DMS153 (cell line): Measurements from ENCODE around the gene SFT2D3.

Source experiments
- DNase-seq: peaks from one replicate; lab custom pipeline; 2025; lab: John Stamatoyannopoulos, UW

The SFT2D3 gene

GRCh38 chr2:127664065-127664894, 37.0 kb upstream of the SFT2D3 start:
- no peak for DNase-seq

GRCh38 chr2:127664895-127665225, 36.4 kb upstream of the SFT2D3 start:
- no peak for DNase-seq

DNA sequence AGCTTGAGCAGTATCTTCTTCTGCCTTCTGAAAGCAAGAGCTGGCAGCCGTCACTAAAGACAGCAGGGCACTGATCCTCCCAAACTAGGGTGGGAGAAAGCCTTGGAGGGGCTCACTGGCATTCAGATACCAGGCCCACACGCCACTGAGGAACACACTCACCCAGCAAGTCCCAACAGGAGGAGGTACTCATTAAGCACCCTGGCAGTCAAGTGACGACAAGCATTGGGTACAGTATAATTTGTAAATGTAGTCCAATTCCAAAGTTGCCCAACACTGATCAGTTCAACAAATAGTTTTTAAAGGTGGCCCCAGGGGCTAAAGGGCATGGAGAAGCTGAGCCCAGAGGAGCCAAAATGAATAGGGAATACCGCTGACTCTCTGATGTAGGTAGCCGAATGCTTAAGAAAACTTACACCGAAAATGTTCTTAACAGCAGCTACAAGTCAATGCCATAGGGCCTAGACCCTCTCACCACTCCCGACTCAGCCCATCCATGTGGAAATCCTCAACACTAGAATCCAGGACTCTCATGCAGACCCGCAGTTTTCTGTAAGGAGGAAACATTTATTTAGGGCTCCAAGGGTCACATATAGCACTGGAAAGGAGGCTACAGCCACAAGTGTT, 35.9 kb upstream of the SFT2D3 start:
- no peak for DNase-seq

DNA sequence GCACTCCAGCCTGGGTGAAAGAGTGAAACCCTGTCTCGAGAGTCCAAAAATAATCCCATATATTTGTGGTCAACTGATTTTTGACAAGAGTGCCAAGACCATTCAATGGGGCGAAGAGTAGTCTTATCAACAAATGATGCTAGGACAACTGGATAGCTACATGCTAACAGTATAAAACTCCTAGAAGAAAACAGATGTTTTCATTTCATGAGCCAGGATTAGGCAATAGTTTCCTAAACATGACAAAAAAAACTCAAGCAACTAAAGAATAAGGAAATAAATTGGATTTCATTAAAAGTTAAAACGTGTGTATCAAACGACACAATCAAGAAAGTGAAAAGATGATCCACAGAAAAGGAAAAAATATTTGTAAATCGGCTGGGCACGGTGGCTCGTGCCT, 32.2 kb upstream of the SFT2D3 start:
- no peak for DNase-seq

DNA sequence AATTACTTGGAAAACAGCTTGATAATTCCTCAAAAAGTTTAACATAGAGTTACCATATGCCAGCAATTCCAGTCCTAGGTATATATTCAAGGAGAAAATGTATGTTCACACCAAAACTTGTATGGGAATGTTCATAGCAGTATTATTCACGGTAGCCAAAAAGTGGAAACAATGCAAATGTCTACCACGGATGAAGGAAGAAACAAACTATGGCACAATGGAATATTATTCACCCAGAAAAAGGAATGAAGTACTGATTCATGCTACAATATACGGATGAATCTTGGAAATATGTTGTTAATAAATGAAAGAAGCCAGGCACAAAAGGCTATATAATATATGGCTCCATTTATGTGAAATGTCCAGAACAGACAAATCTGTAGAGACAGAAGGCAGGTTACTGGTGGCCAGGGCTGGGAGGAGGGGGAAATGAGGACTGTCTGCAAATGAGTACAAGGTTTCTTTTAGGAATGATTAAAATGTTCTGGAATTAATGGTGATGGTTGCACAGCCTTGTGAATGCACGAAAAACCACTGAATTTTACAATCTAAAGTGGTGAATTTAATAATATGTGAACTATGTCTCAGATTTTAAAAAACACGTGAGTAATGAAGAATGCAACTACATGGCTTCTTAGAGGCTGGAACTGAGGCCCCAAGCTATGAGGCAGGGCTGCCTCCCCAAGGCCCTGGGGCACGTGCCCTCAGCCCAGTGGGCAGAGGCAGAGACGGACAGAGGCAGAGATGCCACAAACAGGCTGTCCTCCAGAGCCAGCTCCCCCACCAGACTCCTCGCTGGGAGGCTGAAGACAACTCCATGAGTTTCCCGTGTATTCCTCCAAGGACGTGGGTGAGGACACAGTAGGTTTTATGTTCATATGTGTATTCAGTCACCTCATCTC, 31.0 kb upstream of the SFT2D3 start:
- no peak for DNase-seq

- no peak for DNase-seq
Measured at GRCh38 chr2:127670957-127671290, 30.4 kb upstream of the SFT2D3 start.

- DNase-seq: no peak
Measured at GRCh38 chr2:127671557-127672302, 29.6 kb upstream of the SFT2D3 start.

GRCh38 chr2:127672341-127673224, 28.7 kb upstream of the SFT2D3 start:
- DNase-seq: no peak

DNA sequence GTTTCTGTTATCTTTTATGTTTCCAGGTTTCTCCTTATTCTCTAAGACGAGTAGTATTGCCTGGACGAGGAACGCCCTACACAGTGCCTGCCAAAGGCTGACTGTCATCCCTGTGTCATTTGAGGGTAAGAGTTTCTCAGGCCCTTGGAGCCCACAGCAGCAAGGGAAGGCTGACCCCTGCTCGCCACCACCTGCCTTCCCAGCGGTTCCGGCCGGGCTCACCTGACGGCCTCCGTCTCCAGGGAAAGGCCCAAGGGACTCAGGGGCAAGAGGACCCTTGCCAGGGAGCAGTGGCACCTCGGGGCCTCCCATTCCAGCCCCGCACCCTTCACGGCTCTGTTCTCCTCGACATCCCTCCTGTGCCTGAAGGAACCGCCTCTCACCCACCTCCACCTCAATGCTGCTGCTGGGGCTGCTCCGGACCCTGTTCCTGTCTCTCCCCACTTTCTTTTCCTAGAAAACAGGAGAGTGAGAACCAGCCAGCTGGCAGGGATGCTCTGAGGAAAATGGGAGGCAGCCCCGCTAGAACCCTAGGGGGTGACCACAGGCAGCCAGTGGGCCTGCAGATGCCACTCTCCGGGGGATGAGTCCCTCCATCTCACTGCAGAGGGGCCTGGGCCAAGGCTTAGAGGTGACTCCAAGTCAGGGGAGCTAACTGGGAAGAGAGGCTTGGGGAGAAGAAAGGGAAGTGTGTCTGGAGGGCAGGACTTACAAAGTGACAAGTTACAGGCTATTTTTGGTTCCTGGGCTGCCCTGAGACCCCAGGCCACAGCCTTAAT, 27.8 kb upstream of the SFT2D3 start:
- no peak for DNase-seq

DNA sequence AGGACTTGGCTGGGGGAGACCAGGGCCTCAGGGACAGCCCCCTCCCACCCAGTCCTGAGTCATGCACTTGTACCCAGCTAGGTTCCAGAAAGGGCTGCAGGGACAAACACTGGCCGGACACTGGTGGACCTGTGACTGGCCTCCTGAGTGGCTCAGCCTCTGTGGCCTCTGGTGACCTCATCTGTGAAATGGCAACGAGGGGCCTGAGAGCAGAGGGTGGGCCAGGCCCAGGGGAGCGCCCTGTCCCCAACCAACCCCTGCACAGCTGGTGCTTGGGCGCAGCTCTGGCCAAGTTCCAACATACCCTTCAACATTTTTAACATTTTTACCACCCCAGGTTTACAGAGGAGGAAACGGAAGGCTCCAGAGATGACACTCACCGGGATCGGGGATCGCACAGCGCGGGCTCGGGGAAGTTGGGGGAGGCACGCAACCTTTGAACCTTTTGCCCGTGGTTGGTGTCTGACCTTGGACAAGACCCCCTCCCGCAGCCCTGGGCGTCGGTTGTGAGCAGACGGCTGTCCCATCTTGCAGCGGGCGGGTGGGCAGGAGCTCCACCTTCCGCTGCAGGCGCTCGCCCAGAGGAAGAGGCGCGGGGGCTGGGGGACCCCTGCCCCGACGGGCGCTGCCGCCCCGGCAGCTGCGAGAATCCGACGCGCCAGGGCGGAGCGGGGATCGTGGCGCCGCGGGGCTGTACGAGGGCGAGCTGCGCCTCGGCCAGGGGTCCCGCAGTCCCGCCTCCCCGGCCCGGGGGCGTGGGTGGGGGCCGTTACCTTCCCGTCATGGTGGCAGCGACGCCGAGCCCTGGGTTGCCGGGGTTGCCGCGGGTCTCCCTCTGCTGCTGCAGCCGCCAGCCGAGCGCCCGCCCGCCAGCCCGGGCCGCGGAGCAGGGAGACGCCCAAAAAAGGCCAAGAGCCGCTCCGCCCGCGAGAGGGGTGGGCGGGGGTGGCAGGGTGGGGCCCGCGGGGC, 26.8 kb upstream of the SFT2D3 start:
- no peak for DNase-seq

DNA sequence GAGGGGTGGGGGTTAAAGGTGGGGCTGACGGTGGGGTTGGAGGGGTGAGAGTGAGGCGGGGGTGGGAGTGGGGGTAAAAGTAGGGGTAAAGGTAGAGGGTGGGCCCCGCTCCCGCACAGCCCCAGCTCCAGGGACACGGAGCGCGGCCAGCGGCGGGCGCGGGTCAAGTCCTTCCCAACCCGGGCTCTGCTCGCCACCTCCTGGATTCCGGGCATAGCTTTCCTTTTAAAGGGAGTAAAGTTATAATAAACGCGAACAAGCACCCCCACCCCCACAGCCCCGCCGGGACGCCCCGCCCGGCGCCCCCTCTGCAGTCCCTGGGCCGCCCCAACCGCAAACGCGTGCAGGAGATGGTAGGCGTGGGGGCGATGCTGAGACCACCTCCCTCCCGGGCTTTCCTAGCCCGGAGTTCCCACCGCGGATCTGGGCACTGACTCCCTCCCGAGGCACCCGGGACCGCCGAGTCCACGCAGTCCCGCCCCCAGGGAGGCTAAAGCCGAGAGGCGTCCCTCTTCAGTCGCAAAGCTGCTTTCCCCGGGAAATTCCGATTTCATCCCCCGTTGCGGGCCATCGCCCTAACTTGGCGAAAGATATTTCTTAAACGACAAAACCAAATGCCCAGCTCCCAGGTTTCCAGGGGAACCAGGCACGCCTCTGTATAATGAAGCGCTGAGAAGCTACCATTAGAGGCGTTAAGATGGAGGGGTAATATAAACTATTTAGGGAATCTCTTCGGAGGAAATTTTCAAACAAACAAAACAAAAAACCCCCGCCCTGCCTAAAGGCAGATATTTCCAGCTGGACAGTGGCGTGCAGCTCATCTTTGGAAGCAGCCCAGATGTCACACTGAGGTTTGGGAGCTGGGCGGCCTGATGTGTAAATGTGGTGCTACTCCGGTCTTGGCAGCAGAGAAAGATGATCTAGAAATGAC, 25.7 kb upstream of the SFT2D3 start, which contains the start of gene LIMS2:
TSS of gene LIMS2 (minus strand) at position 200 of the 931 bp plus-strand sequence. CDS start 506 bp downstream, outside the sequence.
- DNase-seq: no peak

GRCh38 chr2:127676906-127677305, 24.4 kb upstream of the SFT2D3 start:
- DNase-seq: no peak

GRCh38 chr2:127678531-127678930, 22.8 kb upstream of the SFT2D3 start:
- DNase-seq: peak; percentile 26

- DNase-seq: no peak
Measured at GRCh38 chr2:127678991-127679390, 22.3 kb upstream of the SFT2D3 start.

DNA sequence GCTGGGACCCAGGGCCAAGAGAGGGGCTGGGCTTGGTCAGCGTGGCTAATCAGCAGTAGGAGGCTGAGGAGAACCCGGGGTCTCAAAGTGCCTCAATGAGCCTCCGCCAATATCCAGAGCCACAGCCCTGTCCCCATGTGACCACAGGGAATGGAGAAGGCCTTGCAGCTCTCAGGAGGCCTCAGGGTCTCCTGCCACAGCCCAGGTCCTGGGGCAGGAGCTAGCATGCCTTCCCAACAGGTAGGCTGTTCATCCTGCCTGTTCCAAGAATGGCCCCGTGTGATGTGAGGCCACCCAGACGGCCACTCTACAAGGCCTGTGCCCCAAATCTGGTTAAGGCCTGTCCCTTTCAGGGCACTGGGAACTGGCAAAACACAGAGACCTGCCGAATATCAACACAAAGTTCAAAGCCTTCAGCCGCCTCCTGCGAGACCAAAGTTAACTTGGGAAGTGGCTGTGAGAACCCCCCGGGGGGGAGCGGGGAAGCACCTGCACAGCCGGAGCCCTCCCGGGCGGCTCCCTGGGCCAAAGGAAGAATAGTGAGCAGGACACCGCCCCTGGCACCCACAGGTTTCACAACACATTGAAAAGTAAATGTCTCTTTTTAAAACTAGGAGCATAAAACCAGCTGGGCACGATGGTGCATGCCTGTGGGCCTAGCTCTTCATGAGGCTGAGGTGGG, 21.5 kb upstream of the SFT2D3 start:
- no peak for DNase-seq

DNA sequence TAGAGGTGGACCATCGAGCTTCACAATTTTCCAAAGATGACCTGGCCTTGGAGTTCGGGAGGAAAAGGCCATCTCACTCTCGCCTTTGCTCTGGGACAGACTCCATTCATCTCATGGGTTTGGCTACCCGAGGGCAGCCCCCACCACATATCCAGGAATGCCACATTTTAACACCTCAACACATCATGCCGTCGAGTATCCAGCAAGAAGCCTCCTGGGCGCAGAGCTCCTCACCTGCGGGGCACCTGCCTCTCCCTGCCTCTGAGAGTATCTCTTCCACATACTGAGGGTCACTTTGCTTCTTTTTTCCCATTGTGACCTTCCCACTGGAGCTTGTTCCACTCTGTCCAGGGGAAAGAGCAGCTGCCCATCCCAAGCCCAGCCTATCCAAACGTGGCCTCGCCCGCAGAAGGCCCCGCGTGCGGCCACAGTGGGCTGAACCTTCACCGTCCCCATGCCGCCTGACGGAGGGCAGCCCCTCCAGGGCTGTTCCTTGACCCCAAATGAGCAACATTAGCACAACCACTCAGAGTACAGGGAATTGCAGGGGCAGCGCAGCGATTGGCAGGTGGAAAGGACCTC, 20.5 kb upstream of the SFT2D3 start:
- DNase-seq: no peak

- no peak for DNase-seq
Measured at GRCh38 chr2:127681288-127681804, 20.0 kb upstream of the SFT2D3 start.
